Left renal cortex interstitium (tissue), 4 donors: ENCODE results near the gene ARHGEF25. TPM values are rescaled to one million over a fixed set of nuclear protein-coding genes. Genes with fewer than 3 reads are reported as not detected.
"Not testable (repeated sequence)": the region's sequence is repeated elsewhere in the genome, so short reads cannot be mapped to it uniquely, and the experiment has no call there.

ENCODE experiments used
- DNase-seq, 4 donors: peaks; one replicate each; pipeline ENCODE4 v3.0.0-alpha.2; 2013; ENCODE audit warnings: low read depth in 4 of 4, low spot score in 2 of 4, missing footprints in 1 of 4
- polyA plus RNA-seq, 4 donors: library from polyadenylated mRNA; unstranded; fragments of 120-200 nt; gene quantifications; one replicate each; pipeline ENCODE4 v1.2.1, GENCODE V29; 2013; ENCODE audit not compliant: insufficient read length in 4 of 4

Gene ARHGEF25
- 10 to 100 TPM; 29.2 to 38.3 (median 34.6) TPM for polyA plus RNA-seq

DNA sequence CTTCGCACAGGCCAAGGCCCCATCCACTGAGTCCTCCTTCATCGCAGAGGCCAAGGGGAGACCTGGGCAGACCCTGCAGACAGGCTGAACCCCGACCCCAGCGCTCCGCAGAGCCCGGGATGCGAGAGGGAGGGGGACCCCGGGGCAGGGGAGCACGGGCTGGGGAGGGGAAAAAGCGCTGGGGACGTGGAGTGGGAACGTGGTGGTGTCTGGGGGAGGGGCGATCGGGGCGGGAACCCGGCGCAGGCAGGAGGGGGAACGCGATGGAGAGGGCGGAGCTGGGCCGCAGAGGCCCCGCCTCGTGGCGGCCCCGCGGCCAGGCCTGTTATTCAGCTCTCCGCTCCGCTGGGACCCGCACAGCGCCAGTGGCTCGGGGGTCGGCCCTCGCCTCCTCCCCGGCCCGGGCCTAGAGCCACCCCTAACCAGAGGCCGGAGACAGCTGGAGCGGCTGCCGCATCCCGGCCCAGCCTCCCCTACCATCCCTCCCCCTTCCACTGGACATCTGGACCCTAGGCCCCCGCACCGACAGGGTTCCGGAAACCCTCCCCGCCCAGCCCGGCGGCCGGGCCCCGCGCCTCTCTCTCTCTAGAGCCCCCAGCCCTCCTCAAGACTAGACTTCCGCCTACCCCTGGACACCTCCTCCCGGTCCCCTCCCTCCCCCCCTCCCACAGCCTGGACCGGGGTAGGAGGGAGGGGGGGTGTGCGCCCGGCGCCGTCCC, at the start of gene ARHGEF25:
ARHGEF25 (plus strand) TSS at position 328 of the 719 bp plus-strand sequence. CDS start 460 bp downstream, outside the sequence.
- DNase-seq = peak in 2 of 4 donors; percentile 66 to 71

GRCh38 chr12:57563358-57563757, 47.9 kb upstream of the ARHGEF25 start:
- DNase-seq = no peak

GRCh38 chr12:57564178-57564740, 47.0 kb upstream of the ARHGEF25 start:
- no peak for DNase-seq

GRCh38 chr12:57568838-57569237, 42.4 kb upstream of the ARHGEF25 start:
- no peak for DNase-seq

GRCh38 chr12:57569858-57570257, 41.4 kb upstream of the ARHGEF25 start:
- no peak for DNase-seq

DNA sequence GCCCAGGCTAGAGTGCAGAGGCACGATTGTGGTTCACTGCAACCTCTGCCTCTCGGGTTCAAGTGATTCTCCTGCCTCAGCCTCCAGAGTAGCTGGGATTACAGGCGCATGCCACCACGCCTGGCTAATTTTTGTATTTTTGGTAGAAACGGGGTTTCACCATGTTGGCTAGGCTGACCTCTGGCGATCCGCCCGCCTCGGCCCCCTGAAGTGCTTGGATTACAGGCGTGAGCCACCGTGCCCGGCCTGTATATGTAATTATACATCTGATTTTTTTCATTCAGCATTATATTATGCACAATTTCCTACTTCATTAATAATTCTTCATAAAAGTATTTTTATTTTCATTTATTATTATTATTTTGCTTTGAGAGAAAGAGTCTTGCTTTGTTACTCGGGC, 40.8 kb upstream of the ARHGEF25 start:
- not testable (repeated sequence) for DNase-seq

- no peak for DNase-seq
These were observed 39.1 kb upstream of the ARHGEF25 start for GRCh38 chr12:57571926-57572762.

DNA sequence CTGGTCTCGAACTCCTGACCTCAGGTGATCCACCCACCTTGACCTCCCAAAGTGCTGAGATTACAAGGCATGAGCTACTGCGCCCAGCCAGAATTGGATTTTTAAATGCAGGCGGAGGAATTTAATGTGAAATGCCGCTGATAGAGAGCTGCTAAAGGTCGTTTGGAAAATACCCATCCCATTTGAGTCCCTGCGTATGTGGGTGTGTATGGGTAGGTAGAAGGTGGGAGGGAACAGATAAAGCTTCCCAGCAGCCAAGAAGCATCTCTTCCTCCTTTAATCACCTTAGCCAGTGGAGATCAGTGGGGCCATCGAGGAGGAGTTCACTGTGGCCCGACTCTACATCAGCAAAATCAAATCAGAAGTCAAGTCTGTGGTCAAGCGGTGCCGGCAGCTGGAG, 36.4 kb upstream of the ARHGEF25 start:
- no peak for DNase-seq

DNA sequence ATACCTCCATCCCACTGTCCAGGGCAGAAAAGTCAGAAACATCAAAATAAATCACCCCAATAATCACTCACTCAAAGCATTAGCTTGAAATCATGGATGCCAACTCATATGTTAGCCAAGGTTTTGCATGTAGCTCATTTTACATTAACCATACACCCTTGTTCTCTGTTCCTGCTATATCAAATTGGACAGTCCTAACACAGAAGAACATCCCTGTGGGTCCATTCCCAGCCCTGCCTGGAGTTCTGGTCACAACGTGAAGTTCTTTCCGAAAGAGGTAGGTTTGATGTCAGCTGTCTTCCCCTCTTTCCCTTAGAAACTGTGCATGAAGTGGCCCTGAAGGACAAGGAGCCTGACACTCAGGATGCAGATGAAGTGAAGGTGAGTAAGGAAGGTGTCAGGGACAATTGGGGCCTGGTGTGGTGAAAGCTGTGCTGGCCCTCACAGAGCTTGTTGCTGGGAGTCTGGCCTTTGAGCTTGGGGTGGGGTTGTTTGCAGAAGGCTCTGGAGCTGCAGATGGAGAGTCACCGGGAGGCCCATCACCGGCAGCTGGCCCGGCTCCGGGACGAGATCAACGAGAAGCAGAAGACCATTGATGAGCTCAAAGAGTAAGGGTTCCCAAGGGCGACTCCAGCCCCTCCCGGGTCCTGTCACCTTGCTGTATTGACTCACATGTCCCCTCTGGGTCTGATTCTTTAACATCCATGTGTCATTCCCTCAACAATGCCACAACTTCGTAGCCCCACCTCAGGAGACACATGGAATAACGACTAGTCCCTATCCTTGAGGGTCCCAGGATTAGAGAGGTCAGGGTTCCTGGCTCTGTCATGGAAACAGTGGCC, 35.2 kb upstream of the ARHGEF25 start:
- no peak for DNase-seq

DNA sequence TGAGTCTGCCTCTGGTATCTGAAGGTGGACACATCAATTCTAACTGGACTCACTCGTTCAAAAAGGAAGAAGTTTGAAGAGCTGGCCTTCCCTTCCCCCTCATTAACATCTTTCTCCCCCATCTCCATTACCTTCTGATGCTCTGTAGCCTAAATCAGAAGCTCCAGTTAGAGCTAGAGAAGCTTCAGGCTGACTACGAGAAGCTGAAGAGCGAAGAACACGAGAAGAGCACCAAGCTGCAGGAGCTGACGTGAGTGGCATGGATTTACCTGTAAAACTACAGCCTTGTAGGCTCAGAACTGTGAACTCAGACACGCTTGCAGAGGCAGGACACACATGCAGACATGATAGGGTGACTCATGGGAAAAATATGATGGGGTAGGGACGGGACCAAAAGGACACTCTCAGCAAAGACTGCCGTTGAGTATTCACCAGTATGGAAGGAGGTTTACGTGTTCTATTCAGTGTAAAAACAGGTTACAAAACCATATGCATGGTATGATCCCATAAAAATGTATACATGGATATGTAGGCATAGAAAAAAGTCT, 34.5 kb upstream of the ARHGEF25 start:
- DNase-seq = no peak

GRCh38 chr12:57577981-57578758, 33.1 kb upstream of the ARHGEF25 start:
- no peak for DNase-seq

GRCh38 chr12:57579011-57579410, 32.2 kb upstream of the ARHGEF25 start:
- no peak for DNase-seq

- DNase-seq = no peak
These were observed 31.4 kb upstream of the ARHGEF25 start for GRCh38 chr12:57579677-57580465.

GRCh38 chr12:57580466-57580795, 30.8 kb upstream of the ARHGEF25 start:
- no peak for DNase-seq

DNA sequence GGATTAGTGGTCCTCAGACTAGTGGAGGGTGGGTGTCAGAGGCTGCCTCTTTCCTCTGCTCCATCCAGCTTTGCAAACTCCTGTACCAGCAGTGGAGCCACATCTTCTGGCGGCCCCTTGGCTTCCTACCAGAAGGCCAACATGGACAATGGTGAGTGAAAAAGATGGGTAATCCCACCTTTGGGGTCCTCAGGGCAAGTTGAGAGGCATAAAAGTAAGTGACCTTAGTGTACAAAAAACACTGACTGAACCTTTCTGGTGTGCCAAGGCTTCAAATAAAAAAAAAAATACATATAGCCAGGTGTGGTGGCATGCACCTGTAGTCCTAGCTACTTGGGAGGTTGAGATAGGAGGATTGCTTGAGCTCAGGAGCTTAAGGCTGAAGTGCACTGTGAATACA, 29.4 kb upstream of the ARHGEF25 start:
- DNase-seq = no peak

GRCh38 chr12:57582440-57582839, 28.8 kb upstream of the ARHGEF25 start:
- no peak for DNase-seq

- DNase-seq = peak in 1 of 4 donors; percentile 52
These were observed 28.0 kb upstream of the ARHGEF25 start for GRCh38 chr12:57583008-57583831.

- no peak for DNase-seq
These were observed 27.2 kb upstream of the ARHGEF25 start for GRCh38 chr12:57584050-57584449.
